Neural crest cell (in vitro differentiated cells): Measurements from ENCODE around the gene DDX5. TPM values are rescaled to one million over a fixed set of nuclear protein-coding genes. Genes with fewer than 3 reads are reported as not detected.

Experiments used
- DNase-seq: peaks from one replicate; pipeline ENCODE4 v3.0.0; 2021; ENCODE audit warnings: low read depth, mixed read lengths, low spot score
- H3K27ac Mint-ChIP-seq: one replicate; pipeline ENCODE4 v1.8.0; 2021; ENCODE audit warnings: mild to moderate bottlenecking, mixed read lengths; ENCODE audit not compliant: unreplicated experiment
- H3K27me3 Mint-ChIP-seq: 2 replicates; pipeline ENCODE4 v1.8.0; 2021; ENCODE audit warnings: low read depth, mild to moderate bottlenecking, mixed read lengths
- H3K36me3 Mint-ChIP-seq: 2 replicates; pipeline ENCODE4 v1.8.0; 2021; ENCODE audit warnings: low read depth, mild to moderate bottlenecking, mixed read lengths
- H3K4me1 Mint-ChIP-seq: 2 replicates; pipeline ENCODE4 v1.8.0; 2021; ENCODE audit warnings: mixed read lengths
- H3K4me3 Mint-ChIP-seq: one replicate; pipeline ENCODE4 v1.8.0; 2021; ENCODE audit warnings: mild to moderate bottlenecking, mixed read lengths
- H3K9me3 Mint-ChIP-seq: 2 replicates; pipeline ENCODE4 v1.8.0; 2021; ENCODE audit warnings: mixed read lengths
- CTCF ChIP-seq: fragments of 200-600 bp; sonication (generic); conservative IDR thresholded peaks from 2 replicates; pipeline ENCODE4 v1.5.0; 2021; ENCODE audit warnings: antibody characterized with exemption, mild to moderate bottlenecking
- total RNA-seq: library from RNA; stranded (reverse); gene quantifications from 2 replicates; pipeline ENCODE4 v1.2.1, GENCODE V29; 2021

The DDX5 gene
- total RNA-seq, 1 donor from 2014 or later = 905 TPM

GRCh38 chr17:64492481-64493109, 13.5 kb downstream of the DDX5 start:
- H3K36me3 Mint-ChIP-seq = peaks cover 16% of the 10 kb centered on the region

DNA sequence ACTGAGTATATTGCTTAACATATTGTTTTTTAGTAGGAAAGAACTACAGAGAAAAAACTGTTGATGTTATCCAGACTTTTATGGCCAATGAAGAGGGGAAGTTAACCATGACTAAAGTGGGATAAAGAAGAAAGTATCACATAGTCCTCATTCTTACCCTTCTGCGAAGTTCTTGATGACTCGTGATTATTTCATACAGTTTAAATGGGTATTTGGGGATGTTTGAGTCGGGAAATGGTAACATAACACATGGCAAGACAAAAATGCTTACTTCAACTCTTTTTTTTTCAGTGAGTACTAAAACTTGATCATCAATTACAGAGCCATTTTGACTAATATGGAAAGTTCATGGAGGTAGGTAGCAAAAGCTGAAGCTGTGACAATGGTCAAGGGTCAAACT, 14.1 kb downstream of the DDX5 start:
- Mint-ChIP-seq H3K4me3 (no peak overlapping the region), H3K9me3 (no peaks in the 10 kb centered on the region), H3K4me1 (peaks cover 25% of the 10 kb centered on the region), H3K27me3 (peaks cover 8% of the 10 kb centered on the region), H3K36me3 (peaks cover 16% of the 10 kb centered on the region), H3K27ac (no peak overlapping the region)
- no peak for DNase-seq
- no peak for TF ChIP-seq CTCF

More at GRCh38 chr17:64492481-64493109, 13.5 kb downstream of the DDX5 start:
- peak; percentile 60 for TF ChIP-seq CTCF
- H3K4me1 Mint-ChIP-seq = peaks cover 31% of the 10 kb centered on the region
- no peak overlapping the region for H3K27ac Mint-ChIP-seq
- no peaks in the 10 kb centered on the region for H3K9me3 Mint-ChIP-seq
- H3K4me3 Mint-ChIP-seq = peak overlapping the region; percentile 71
- H3K27me3 Mint-ChIP-seq = peaks cover 12% of the 10 kb centered on the region
- no peak for DNase-seq

DNA sequence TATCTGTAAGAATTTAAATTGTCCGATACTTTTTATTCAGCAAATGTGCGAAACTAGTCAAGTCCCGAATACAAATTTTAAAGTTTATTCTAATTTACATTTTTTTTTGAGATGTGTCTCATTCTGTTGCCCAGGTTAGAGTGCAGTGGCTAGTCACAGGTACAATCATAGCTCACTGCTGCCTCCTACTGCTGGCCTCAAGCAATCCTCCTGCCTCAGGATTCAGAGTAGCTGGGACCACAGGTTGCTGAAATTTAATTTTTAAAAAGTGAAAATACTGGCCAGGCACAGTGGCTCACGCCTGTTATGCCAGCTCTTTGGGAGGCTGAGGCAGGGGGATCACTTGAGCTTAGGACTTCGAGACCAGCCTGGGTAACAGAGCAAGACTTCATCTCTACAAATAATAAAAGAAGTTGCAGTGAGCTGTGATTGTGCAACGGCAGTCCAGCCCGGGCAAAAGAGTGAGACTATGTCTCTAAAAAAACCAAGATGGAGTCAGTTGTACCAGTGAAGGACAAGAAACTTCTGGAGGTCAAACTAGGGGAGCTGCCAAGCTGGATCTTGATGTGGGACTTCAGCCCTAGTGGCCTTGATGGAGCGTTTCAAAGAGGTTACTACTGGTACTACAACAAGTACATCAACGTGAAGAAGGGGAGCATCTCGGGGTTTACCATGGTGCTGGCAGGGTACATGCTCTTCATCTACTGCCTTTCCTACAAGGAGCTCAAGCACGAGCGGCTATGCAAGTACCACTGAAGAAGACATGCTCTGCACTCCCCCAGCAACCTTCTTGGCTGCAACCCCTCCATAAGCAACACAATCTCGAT, 14.8 kb downstream of the DDX5 start:
- H3K9me3 Mint-ChIP-seq = no peaks in the 10 kb centered on the region
- peaks cover 2% of the 10 kb centered on the region for H3K27me3 Mint-ChIP-seq
- TF ChIP-seq CTCF = peak; percentile 57
- peaks cover 16% of the 10 kb centered on the region for H3K36me3 Mint-ChIP-seq
- no peak overlapping the region for H3K4me3 Mint-ChIP-seq
- H3K27ac Mint-ChIP-seq = no peak overlapping the region
- DNase-seq = no peak
- H3K4me1 Mint-ChIP-seq = peaks cover 18% of the 10 kb centered on the region

DNA sequence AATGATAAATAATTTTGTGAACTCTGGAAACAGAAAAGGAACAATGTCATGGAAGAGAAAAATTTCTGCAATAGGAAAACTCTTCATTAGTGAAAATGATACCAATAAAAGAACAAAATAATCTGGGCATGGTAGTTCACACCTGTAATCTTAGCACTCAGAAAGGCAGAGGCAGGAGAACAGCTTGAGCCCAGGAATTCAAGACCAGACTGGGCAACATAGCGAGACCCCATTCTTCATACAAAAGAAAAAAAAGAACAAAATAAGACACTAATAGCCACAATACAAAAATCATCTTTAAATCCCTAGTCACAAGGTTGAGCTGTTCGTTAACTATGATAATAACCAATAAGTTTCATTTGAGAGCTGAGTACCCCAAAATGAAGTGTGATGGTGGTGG, 17.8 kb downstream of the DDX5 start:
- Mint-ChIP-seq H3K9me3 (no peaks in the 10 kb centered on the region), H3K27me3 (no peaks in the 10 kb centered on the region), H3K4me1 (no peaks in the 10 kb centered on the region), H3K36me3 (peaks cover 16% of the 10 kb centered on the region), H3K4me3 (no peak overlapping the region), H3K27ac (no peak overlapping the region)
- TF ChIP-seq CTCF = no peak
- no peak for DNase-seq

- H3K9me3 Mint-ChIP-seq = no peaks in the 10 kb centered on the region
- H3K27ac Mint-ChIP-seq = no peak overlapping the region
- peaks cover 6% of the 10 kb centered on the region for H3K36me3 Mint-ChIP-seq
- H3K4me3 Mint-ChIP-seq = no peak overlapping the region
- H3K4me1 Mint-ChIP-seq = no peaks in the 10 kb centered on the region
- TF ChIP-seq CTCF = no peak
- no peak for DNase-seq
- no peaks in the 10 kb centered on the region for H3K27me3 Mint-ChIP-seq
These were observed 21.7 kb downstream of the DDX5 start for GRCh38 chr17:64484380-64484779.
